Pulmonary artery endothelial cell (primary cell): ENCODE data around the gene CCDC85C. TPM values are rescaled to one million over a fixed set of nuclear protein-coding genes. Genes with fewer than 3 reads are reported as not detected.

ENCODE experiments used
- DNase-seq: peaks from one replicate; pipeline ENCODE4 v3.0.0-alpha.2; 2011; ENCODE audit warnings: low read depth, low spot score
- total RNA-seq: library from RNA; depleted of rRNA; stranded (reverse); fragments of >200 nt; gene quantifications from 2 replicates; pipeline ENCODE4 v1.2.3, GENCODE V29; 2014

CCDC85C gene
- total RNA-seq, 1 donor from 2014 or later = 16.5 TPM

DNA sequence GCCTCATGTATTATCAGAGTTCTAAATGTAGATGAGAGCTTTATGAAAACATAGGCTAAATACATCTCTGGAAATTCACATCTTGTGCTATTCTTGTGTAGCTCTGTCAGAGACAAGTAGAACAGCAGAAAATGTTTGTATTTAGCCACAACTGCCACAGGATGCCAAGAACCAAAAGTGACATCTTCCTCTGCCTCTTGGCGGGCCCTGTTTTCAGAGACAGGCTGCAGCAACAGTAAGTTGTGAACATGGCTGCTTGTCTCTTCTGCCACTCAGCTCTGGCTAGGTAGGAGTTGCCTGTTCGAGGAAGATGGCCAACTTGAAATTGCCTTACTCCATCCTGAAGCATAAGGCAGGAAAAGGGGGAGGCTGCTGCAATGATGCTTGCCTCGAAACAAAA is 153.7 kb downstream of the CCDC85C start:
- no peak for DNase-seq

Other genes with a start within 250 kb of the CCDC85C start
- gene SETD3, start 123.3 kb downstream of the CCDC85C start, total RNA-seq = 54.1 and 73.4 TPM in 2 replicates
- 32.8 and 36.1 TPM in 2 replicates for gene CCNK, start 122.8 kb downstream of the CCDC85C start, total RNA-seq
- 2.2 and 4.3 TPM in 2 replicates for gene HHIPL1, start 40.9 kb upstream of the CCDC85C start, total RNA-seq
- gene CYP46A1, start 80.1 kb upstream of the CCDC85C start, total RNA-seq = under 0.01 and 0.07 TPM in 2 replicates
- gene EML1, start 189.2 kb upstream of the CCDC85C start, total RNA-seq = 68.2 and 71.6 TPM in 2 replicates